Measurements from ENCODE around the gene VAMP7. TPM values are rescaled to one million over a fixed set of nuclear protein-coding genes. Genes with fewer than 3 reads are reported as not detected.
"Not testable (repeated sequence)": the region's sequence is repeated elsewhere in the genome, so short reads cannot be mapped to it uniquely, and the experiment has no call there.

Gene VAMP7
- total RNA-seq, 2 donors from 2014 or later, result 26.5 to 38.7 TPM

GRCh38 chrX:155983326-155983725, 102.2 kb downstream of the VAMP7 start:
- Histone ChIP-seq H3K4me3 (ENCODE audit: low read length) (no peak overlapping the region), H3K9me3 (ENCODE audit: control insufficient read depth, low read length) (peaks cover 64% of the 10 kb centered on the region), H3K27me3 (ENCODE audit: control insufficient read depth, insufficient read depth, low read length, poor library complexity, severe bottlenecking) (no peaks in the 10 kb centered on the region), H3K4me1 (ENCODE audit: control insufficient read depth, insufficient read depth, low read length) (no peaks in the 10 kb centered on the region), H3K9ac (ENCODE audit: extremely low read depth, low read length, poor library complexity, severe bottlenecking) (no peak overlapping the region), H3K36me3 (ENCODE audit: control insufficient read depth, insufficient read depth, low read length) (no peaks in the 10 kb centered on the region), H3K27ac (ENCODE audit: low read depth, low read length) (no peak overlapping the region)
- H3K27ac Mint-ChIP-seq, result no peak overlapping the region
- H3K4me1 Mint-ChIP-seq, result no peaks in the 10 kb centered on the region
- whole genome bisulfite sequencing, 2 experiments (ENCODE audit: insufficient coverage in 1 of 2, insufficient read length in 1 of 2), result 72 to 94% methylated on average over 2 of the region's 2 CpGs
- no peaks in the 10 kb centered on the region for H3K36me3 Mint-ChIP-seq (ENCODE audit: low read depth)
- no peak for DNase-seq
- H3K4me3 Mint-ChIP-seq, result no peak overlapping the region
- no peak for TF ChIP-seq CTCF (conservative IDR thresholded peaks at IDR 0.05)
- H3K9me3 Mint-ChIP-seq, result peaks cover 37% of the 10 kb centered on the region
- H3K27me3 Mint-ChIP-seq (ENCODE audit: insufficient read depth), result peaks cover 4% of the 10 kb centered on the region

GRCh38 chrX:155985208-155985607, 104.1 kb downstream of the VAMP7 start:
- Mint-ChIP-seq H3K9me3 (peaks cover 44% of the 10 kb centered on the region), H3K27ac (no peak overlapping the region)

GRCh38 chrX:155986995-155987394, 105.8 kb downstream of the VAMP7 start:
- H3K9me3 Mint-ChIP-seq, result peaks cover 40% of the 10 kb centered on the region
- not testable (repeated sequence) for H3K27me3 ChIP-seq (ENCODE audit: control insufficient read depth, insufficient read depth, low read length, poor library complexity, severe bottlenecking); H3K4me1 ChIP-seq (ENCODE audit: control insufficient read depth, insufficient read depth, low read length); H3K4me3 Mint-ChIP-seq; H3K9ac ChIP-seq (ENCODE audit: extremely low read depth, low read length, poor library complexity, severe bottlenecking); H3K4me3 ChIP-seq (ENCODE audit: low read length); DNase-seq; H3K27me3 Mint-ChIP-seq (ENCODE audit: insufficient read depth); H3K36me3 Mint-ChIP-seq (ENCODE audit: low read depth); H3K27ac Mint-ChIP-seq; H3K36me3 ChIP-seq (ENCODE audit: control insufficient read depth, insufficient read depth, low read length); H3K27ac ChIP-seq (ENCODE audit: low read depth, low read length); H3K4me1 Mint-ChIP-seq
- 38% methylated on average over 2 of the region's 2 CpGs; no CpG with 5 or more reads in 1 of the 2 experiments for WGBS, 2 experiments (ENCODE audit: insufficient coverage in 1 of 2, insufficient read length in 1 of 2)
- H3K9me3 ChIP-seq (ENCODE audit: control insufficient read depth, low read length), result peaks cover 62% of the 10 kb centered on the region

More at GRCh38 chrX:155985208-155985607, 104.1 kb downstream of the VAMP7 start:
- no peaks in the 10 kb centered on the region for H3K36me3 ChIP-seq (ENCODE audit: control insufficient read depth, insufficient read depth, low read length)
- H3K9me3 ChIP-seq (ENCODE audit: control insufficient read depth, low read length), result peaks cover 63% of the 10 kb centered on the region
- no peaks in the 10 kb centered on the region for H3K27me3 ChIP-seq (ENCODE audit: control insufficient read depth, insufficient read depth, low read length, poor library complexity, severe bottlenecking)
- Mint-ChIP-seq H3K4me3 (no peak overlapping the region), H3K4me1 (no peaks in the 10 kb centered on the region), H3K27me3 (ENCODE audit: insufficient read depth) (peaks cover 4% of the 10 kb centered on the region), H3K36me3 (ENCODE audit: low read depth) (no peaks in the 10 kb centered on the region)
- no peak overlapping the region for H3K9ac ChIP-seq (ENCODE audit: extremely low read depth, low read length, poor library complexity, severe bottlenecking)
- no peak for DNase-seq
- no peak overlapping the region for H3K4me3 ChIP-seq (ENCODE audit: low read length)
- TF ChIP-seq CTCF (conservative IDR thresholded peaks at IDR 0.05), result no peak
- no peak overlapping the region for H3K27ac ChIP-seq (ENCODE audit: low read depth, low read length)
- WGBS, 2 experiments (ENCODE audit: insufficient coverage in 1 of 2, insufficient read length in 1 of 2), result 68 to 73% methylated on average over 2 of the region's 2 CpGs
- no peaks in the 10 kb centered on the region for H3K4me1 ChIP-seq (ENCODE audit: control insufficient read depth, insufficient read depth, low read length)

DNA sequence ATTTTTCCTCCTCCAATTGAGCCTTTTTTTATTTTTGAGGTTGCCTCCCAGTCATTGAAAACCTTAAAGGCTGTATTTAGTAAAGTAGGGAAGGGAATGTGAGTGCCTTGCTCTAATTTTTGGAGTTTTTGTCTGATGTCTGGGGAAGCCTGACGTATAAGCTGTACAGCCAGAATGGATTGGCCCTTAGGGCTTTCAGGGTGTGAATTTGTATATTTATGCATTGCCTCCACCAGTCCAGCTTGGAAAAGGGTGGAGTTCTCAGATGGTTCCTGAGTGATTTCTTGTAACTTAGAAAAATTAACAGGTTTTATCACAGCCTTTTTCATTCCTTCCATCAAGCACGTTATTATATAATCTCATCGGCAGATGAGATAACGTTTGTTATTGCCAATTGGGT, 107.7 kb downstream of the VAMP7 start:
- Histone ChIP-seq H3K4me1 (ENCODE audit: control insufficient read depth, insufficient read depth, low read length) (no peaks in the 10 kb centered on the region), H3K9me3 (ENCODE audit: control insufficient read depth, low read length) (peaks cover 59% of the 10 kb centered on the region), H3K4me3 (ENCODE audit: low read length) (no peak overlapping the region), H3K36me3 (ENCODE audit: control insufficient read depth, insufficient read depth, low read length) (no peaks in the 10 kb centered on the region), H3K27ac (ENCODE audit: low read depth, low read length) (no peak overlapping the region), H3K27me3 (ENCODE audit: control insufficient read depth, insufficient read depth, low read length, poor library complexity, severe bottlenecking) (no peaks in the 10 kb centered on the region), H3K9ac (ENCODE audit: extremely low read depth, low read length, poor library complexity, severe bottlenecking) (no peak overlapping the region)
- no peak for DNase-seq
- Mint-ChIP-seq H3K36me3 (ENCODE audit: low read depth) (no peaks in the 10 kb centered on the region), H3K9me3 (peaks cover 40% of the 10 kb centered on the region), H3K27ac (no peak overlapping the region), H3K4me1 (no peaks in the 10 kb centered on the region), H3K4me3 (no peak overlapping the region), H3K27me3 (ENCODE audit: insufficient read depth) (no peaks in the 10 kb centered on the region)
- TF ChIP-seq CTCF (conservative IDR thresholded peaks at IDR 0.05), result no peak
- 62 to 67% methylated on average over 4 of the region's 4 CpGs for WGBS, 2 experiments (ENCODE audit: insufficient coverage in 1 of 2, insufficient read length in 1 of 2)
